Neural progenitor cell (in vitro differentiated cells): ENCODE data around the gene DNAJC15. TPM values are rescaled to one million over a fixed set of nuclear protein-coding genes. Genes with fewer than 3 reads are reported as not detected.

ENCODE experiments used
- DNase-seq: peaks from one replicate; pipeline ENCODE4 v3.0.0-alpha.2; 2016; ENCODE audit warnings: low spot score
- H2AFZ ChIP-seq: fragments of 200-600 bp; sonication (generic); replicated peaks from 2 replicates; pipeline ENCODE4 v1.6.1; 2016; ENCODE audit warnings: antibody characterized with exemption
- H3F3A ChIP-seq: fragments of 200-600 bp; sonication (generic); 2 replicates; pipeline ENCODE4 v1.6.1; 2016; ENCODE audit warnings: antibody characterized with exemption, low read depth
- H3K27ac ChIP-seq: fragments of 200-600 bp; sonication (generic); 2 replicates; pipeline ENCODE4 v1.5.1; 2016; ENCODE audit warnings: mild to moderate bottlenecking
- H3K27me3 ChIP-seq: fragments of 200-600 bp; sonication (generic); 2 replicates; pipeline ENCODE4 v1.6.1; 2016; ENCODE audit warnings: mild to moderate bottlenecking, moderate library complexity
- H3K36me3 ChIP-seq: fragments of 200-600 bp; sonication (generic); 2 replicates; pipeline ENCODE4 v1.5.1; 2016
- H3K4me1 ChIP-seq: fragments of 200-600 bp; sonication (generic); 2 replicates; pipeline ENCODE4 v1.6.1; 2016; ENCODE audit warnings: mixed run types
- H3K4me2 ChIP-seq: fragments of 200-600 bp; sonication (generic); 2 replicates; pipeline ENCODE4 v1.6.1; 2016
- H3K4me3 ChIP-seq: fragments of 200-600 bp; sonication (generic); 2 replicates; pipeline ENCODE4 v1.5.1; 2016
- H3K79me2 ChIP-seq: fragments of 200-600 bp; sonication (generic); 2 replicates; pipeline ENCODE4 v1.6.1; 2016; ENCODE audit warnings: low read depth
- H3K9ac ChIP-seq: fragments of 200-600 bp; sonication (generic); 2 replicates; pipeline ENCODE4 v1.6.1; 2016
- H3K9me3 ChIP-seq: fragments of 200-600 bp; sonication (generic); 2 replicates; pipeline ENCODE4 v1.5.1; 2016; ENCODE audit warnings: low read depth
- H4K20me1 ChIP-seq: fragments of 200-600 bp; sonication (generic); 2 replicates; pipeline ENCODE4 v1.6.1; 2016; ENCODE audit warnings: low read depth
- H3K27ac Mint-ChIP-seq: 3 replicates; pipeline ENCODE4 v1.8.0; 2021; ENCODE audit warnings: mixed read lengths
- H3K27me3 Mint-ChIP-seq: 2 replicates; pipeline ENCODE4 v1.8.0; 2022; ENCODE audit warnings: low read depth, mild to moderate bottlenecking, inconsistent platforms, moderate library complexity, mixed read lengths; ENCODE audit not compliant: insufficient read depth
- H3K36me3 Mint-ChIP-seq: 3 replicates; pipeline ENCODE4 v1.8.0; 2021; ENCODE audit warnings: mixed read lengths
- H3K4me1 Mint-ChIP-seq: 3 replicates; pipeline ENCODE4 v1.8.0; 2021; ENCODE audit warnings: mixed read lengths
- H3K4me3 Mint-ChIP-seq: 3 replicates; pipeline ENCODE4 v1.8.0; 2021; ENCODE audit warnings: mild to moderate bottlenecking, moderate library complexity, mixed read lengths
- H3K9me3 Mint-ChIP-seq: 3 replicates; pipeline ENCODE4 v1.8.0; 2020; ENCODE audit warnings: mixed read lengths
- CTCF ChIP-seq: fragments of 200-600 bp; sonication (generic); IDR thresholded peaks from 2 replicates; pipeline ENCODE4 v1.5.1; 2017; ENCODE audit warnings: antibody characterized with exemption, mild to moderate bottlenecking
- EZH2 ChIP-seq: fragments of 200-600 bp; sonication (generic); IDR thresholded peaks from 2 replicates; pipeline ENCODE4 v1.6.1; 2017; ENCODE audit warnings: antibody characterized with exemption, mild to moderate bottlenecking, moderate library complexity
- EZH2phosphoT487 ChIP-seq: fragments of 200-600 bp; sonication (generic); IDR thresholded peaks from 2 replicates; pipeline ENCODE4 v1.6.1; 2017; ENCODE audit warnings: antibody characterized with exemption
- total RNA-seq: library from RNA; depleted of rRNA; stranded (reverse); fragments of >200 nt; gene quantifications from 2 replicates; pipeline ENCODE4 v1.2.3, GENCODE V29; 2015; ENCODE audit warnings: low replicate concordance

Gene DNAJC15
- total RNA-seq, 1 donor from 2014 or later, result 3.2 TPM

GRCh38 chr13:43003729-43004128 lies 19.7 kb upstream of the DNAJC15 start:
- Histone ChIP-seq H3K4me1 (peaks cover 14% of the 10 kb centered on the region), H3K27me3 (no peaks in the 10 kb centered on the region), H3K27ac (no peak overlapping the region), H3K9ac (no peak overlapping the region), H2AFZ (no peak overlapping the region), H3K36me3 (no peaks in the 10 kb centered on the region), H3K4me3 (no peak overlapping the region), H3K4me2 (no peak overlapping the region), H3F3A (no peaks in the 10 kb centered on the region), H3K9me3 (no peaks in the 10 kb centered on the region), H3K79me2 (no peaks in the 10 kb centered on the region), H4K20me1 (no peaks in the 10 kb centered on the region)
- H3K4me3 Mint-ChIP-seq, result no peak overlapping the region
- no peaks in the 10 kb centered on the region for H3K36me3 Mint-ChIP-seq
- no peak for DNase-seq
- H3K4me1 Mint-ChIP-seq, result peaks cover 18% of the 10 kb centered on the region
- peaks cover 7% of the 10 kb centered on the region for H3K9me3 Mint-ChIP-seq
- peaks cover 2% of the 10 kb centered on the region for H3K27me3 Mint-ChIP-seq
- H3K27ac Mint-ChIP-seq, result no peak overlapping the region
- TF ChIP-seq CTCF, result no peak
- no peak for TF ChIP-seq EZH2phosphoT487
- TF ChIP-seq EZH2, result no peak

- no peak overlapping the region for H3K4me3 Mint-ChIP-seq
- DNase-seq, result no peak
- H4K20me1 ChIP-seq, result no peaks in the 10 kb centered on the region
- no peak overlapping the region for H3K4me2 ChIP-seq
- no peak for TF ChIP-seq EZH2
- TF ChIP-seq CTCF, result no peak
- TF ChIP-seq EZH2phosphoT487, result no peak
- no peak overlapping the region for H2AFZ ChIP-seq
- no peaks in the 10 kb centered on the region for H3K27me3 ChIP-seq
- peaks cover 2% of the 10 kb centered on the region for H3K27me3 Mint-ChIP-seq
- H3K79me2 ChIP-seq, result no peaks in the 10 kb centered on the region
- H3F3A ChIP-seq, result no peaks in the 10 kb centered on the region
- H3K36me3 Mint-ChIP-seq, result no peaks in the 10 kb centered on the region
- no peak overlapping the region for H3K9ac ChIP-seq
- H3K9me3 ChIP-seq, result no peaks in the 10 kb centered on the region
- no peak overlapping the region for H3K4me3 ChIP-seq
- H3K27ac Mint-ChIP-seq, result no peak overlapping the region
- peaks cover 18% of the 10 kb centered on the region for H3K4me1 Mint-ChIP-seq
- H3K36me3 ChIP-seq, result no peaks in the 10 kb centered on the region
- H3K4me1 ChIP-seq, result peaks cover 14% of the 10 kb centered on the region
- no peak overlapping the region for H3K27ac ChIP-seq
- H3K9me3 Mint-ChIP-seq, result peaks cover 7% of the 10 kb centered on the region
These were observed 17.7 kb upstream of the DNAJC15 start for GRCh38 chr13:43005460-43006236.

GRCh38 chr13:43006893-43007631 lies 16.3 kb upstream of the DNAJC15 start:
- Histone ChIP-seq H3K27ac (no peak overlapping the region), H3K9ac (no peak overlapping the region), H2AFZ (no peak overlapping the region), H3K4me1 (peaks cover 14% of the 10 kb centered on the region), H3K9me3 (no peaks in the 10 kb centered on the region), H3K27me3 (no peaks in the 10 kb centered on the region), H3K36me3 (no peaks in the 10 kb centered on the region), H3K79me2 (no peaks in the 10 kb centered on the region), H3K4me3 (no peak overlapping the region), H3K4me2 (no peak overlapping the region), H4K20me1 (no peaks in the 10 kb centered on the region), H3F3A (no peaks in the 10 kb centered on the region)
- Mint-ChIP-seq H3K4me3 (no peak overlapping the region), H3K9me3 (peaks cover 7% of the 10 kb centered on the region), H3K27ac (peak overlapping the region; percentile 40), H3K4me1 (peaks cover 18% of the 10 kb centered on the region), H3K36me3 (no peaks in the 10 kb centered on the region), H3K27me3 (peaks cover 2% of the 10 kb centered on the region)
- TF ChIP-seq EZH2 (no peak), CTCF (no peak), EZH2phosphoT487 (no peak)
- DNase-seq, result peak; percentile 6
